ENCODE measurements around the gene FERMT1. TPM values are rescaled to one million over a fixed set of nuclear protein-coding genes. Genes with fewer than 3 reads are reported as not detected.
A peak's percentile ranks its signal among the peaks of the same experiment; 100 is the strongest.
"Not testable (repeated sequence)": the region's sequence is repeated elsewhere in the genome, so short reads cannot be mapped to it uniquely, and the experiment has no call there.

FERMT1 gene
- total RNA-seq, 2 donors from 2014 or later, result 1.1 to 1.5 TPM

DNA sequence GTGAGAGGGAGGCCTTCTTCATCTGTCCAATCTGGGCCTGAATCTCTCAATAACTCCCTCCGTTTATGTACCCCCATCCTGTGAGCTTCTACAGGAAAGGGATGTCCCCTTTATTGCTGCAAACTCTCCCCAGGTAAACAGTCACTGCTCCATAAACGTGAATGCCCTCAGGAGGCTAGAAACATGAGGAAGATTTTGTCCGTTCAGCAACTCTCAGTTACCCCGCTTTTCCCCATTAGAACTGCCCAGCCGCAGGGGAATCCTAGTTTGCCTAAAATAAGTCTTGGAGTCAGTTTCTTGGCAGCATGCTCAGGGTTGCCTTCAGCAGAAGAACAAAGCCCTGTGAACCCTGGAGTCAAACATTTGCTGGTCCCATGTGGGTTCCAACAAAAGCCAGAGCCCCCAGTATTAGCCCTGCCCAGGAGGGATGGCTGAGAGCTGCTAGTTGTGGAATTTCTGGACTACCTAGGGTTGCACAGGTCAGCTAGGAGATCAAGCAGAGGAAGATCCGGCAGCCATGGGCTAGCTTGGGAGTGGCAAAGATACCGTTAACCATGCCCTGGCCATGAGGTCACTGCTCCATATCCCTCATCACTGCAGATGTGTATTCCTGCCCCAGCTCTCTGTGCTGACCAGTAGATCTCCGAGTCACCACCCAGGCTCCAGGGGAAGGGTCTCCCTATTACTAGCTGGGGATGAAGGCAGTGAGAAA lies 69.6 kb downstream of the FERMT1 start:
- DNase-seq, result no peak
- ATAC-seq, result peak in 1 of 2 donors; percentile 26
- intact Hi-C loops (cut with DNase I), result no loop called here

DNA sequence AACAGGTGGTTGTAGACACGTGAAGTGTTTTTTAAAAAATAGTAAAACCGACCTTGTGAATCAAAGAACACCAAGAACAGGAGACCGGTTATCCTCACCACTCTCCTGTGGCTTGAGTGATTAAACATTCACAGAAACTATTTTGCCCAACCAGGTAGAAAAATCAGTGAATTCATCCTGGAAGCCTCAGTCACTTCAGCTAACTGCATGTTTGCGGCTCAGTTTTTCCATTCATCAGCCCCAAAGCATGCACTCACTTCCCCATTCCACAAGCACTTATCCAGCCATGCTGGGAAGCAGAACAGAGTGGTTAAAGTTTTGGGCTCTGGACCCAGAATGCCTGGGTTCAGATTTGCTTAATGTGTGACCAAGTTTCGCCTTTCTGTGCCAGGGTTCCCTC lies 71.3 kb downstream of the FERMT1 start:
- no peak for DNase-seq
- intact Hi-C loops (cut with DNase I), result no loop called here
- ATAC-seq, result no peak

DNA sequence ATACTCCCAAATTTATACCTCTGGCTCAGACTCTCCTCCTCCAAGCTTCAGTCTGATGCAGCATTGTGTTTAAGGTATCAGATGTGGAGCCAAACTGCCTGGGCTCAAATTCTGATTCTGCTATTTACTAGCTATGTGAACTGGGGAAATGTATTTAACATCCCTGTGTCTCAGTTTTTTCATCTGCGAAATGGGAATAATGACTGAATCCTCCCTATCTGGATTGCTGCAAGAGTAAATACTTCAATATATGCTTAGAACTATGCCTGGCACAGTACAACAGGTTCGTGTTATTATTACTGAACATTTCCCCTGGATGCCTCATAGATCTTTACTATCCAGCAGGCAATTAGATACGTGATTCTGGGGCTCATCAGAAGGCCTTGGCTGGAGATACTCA lies 74.4 kb downstream of the FERMT1 start:
- intact Hi-C loops (cut with DNase I), result no loop called here
- no peak for ATAC-seq
- no peak for DNase-seq

DNA sequence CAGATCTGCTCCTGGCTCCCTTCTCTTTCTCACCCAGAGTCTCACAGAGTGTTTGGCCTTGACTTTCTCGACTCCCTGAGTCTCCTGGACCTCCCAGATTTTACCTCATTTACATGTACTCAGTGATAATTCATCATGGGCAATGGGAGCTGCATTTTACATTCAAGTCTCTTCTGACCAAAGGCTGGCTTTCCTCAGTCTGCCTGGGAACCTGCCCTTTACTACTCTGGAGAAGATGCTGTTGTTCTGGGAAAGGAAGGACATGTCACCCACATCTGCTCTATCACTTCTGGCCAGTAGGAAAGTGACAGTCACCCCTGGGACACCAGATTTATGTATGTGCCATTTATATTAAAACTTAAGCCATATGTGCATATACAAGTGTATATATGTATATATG lies 76.4 kb downstream of the FERMT1 start:
- DNase-seq, result no peak
- intact Hi-C loops (cut with DNase I), result no loop called here
- ATAC-seq, result no peak

DNA sequence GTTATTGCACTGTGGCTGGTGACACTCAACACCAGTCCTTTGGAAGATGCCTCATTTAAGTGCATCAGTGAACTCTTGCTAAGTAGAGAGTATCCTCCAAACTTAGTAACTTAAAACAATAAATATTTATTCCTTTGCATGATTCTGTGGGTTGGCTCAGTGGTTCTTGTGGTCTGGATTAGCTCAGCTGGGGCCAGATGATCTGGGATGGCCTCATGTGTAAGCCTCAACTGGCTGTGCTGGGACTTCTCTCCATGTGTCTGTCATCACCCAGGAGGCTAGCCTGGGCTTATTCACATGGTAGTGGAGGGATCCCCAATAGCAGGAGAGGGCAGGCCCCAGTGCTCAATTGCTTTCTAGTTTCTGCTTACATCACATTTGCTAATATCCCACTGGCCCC lies 77.3 kb downstream of the FERMT1 start:
- ATAC-seq (no peak), DNase-seq (no peak)
- intact Hi-C loops (cut with DNase I), result no loop called here

DNA sequence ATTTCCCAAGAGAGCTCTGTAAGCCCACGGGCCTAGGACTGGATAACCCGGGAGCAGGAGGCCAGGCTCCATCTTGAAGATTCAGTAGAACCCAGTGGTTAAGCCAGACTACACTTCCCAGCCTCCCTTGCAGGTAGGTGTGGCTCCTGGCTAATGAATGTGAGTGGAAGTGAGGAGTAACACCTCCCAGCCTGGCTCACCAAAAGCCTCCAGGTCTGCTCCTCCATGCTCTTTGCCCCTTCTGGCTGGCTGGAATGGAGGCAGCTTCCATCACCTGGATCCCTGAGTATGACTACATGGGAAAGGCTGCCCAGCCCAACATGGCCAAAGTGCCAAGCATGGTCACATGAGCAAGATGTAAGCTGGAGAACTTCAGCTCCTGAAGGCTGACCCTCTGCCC lies 78.7 kb downstream of the FERMT1 start:
- intact Hi-C loops (cut with DNase I), result no loop called here
- ATAC-seq, result peak in 1 of 2 donors; percentile 11
- no peak for DNase-seq

DNA sequence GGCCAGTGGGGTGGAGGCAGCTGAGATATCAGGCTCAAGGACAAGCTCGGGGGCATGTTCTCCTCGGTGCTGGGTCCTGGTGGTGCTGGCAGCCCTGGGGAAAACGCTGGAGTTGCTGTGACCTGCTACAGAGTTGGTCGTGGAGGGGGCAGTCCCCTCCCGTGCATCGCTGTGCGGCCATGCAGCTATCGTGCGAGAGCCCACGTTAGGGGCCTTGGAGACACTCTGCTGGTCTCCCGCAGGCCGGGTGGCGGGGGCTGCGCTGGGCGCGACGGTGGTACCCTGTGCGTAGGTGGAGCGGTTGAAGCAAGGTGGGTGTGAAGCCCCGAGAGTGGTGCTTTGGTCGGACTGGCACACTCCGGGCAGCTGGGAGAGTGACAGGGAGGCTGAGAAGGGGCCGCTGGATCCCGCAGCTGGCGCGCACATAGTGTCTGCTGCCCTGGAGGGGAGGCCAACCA lies 81.0 kb downstream of the FERMT1 start:
- DNase-seq, result no peak
- peak in 1 of 2 donors; percentile 8 for ATAC-seq
- intact Hi-C loops (cut with DNase I), result no loop called here

DNA sequence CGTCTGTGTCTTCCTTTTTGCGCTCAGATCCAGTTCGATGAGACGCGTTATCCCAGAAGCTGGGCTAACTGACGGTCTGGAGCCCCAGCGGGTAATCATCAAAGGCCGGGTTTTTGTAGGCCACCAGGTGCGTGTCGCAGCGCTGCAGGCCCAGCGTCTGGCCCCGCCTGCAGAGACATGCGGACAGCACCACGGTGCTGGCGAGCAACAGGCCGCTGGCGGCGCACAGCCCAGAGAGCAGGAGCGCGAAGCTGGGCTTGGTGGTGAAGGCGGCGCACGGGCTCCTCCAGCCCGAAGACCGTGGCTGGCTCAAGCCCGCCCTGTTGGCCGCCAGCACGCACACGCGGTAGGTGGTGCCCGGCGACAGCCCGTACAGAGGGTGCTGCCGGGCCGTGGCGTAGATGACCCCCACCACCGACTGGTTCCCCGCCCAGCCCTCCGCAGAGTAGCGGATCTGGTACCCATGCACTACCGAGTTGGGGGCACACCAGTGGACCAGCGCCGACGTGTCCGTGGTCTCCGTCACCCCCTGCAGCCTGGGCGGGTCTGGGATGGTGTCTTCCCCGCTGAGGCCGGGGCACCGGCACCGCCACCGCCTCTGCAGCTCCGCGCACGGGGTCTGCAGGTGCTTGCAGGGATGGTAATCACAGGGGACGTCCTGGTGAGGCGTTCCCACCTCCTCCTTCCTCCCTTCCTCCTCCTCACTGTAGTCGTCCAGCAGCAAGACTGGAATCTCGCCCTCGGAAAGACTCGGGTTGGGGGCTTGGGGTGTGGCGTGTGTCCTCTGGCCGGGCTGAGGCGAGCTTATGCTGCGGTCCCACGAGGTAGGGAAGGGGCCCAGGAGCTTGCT lies 81.6 kb downstream of the FERMT1 start:
- intact Hi-C loops (cut with DNase I), result no loop called here
- peak in 1 of 2 donors; percentile 35 for ATAC-seq
- DNase-seq, result no peak

DNA sequence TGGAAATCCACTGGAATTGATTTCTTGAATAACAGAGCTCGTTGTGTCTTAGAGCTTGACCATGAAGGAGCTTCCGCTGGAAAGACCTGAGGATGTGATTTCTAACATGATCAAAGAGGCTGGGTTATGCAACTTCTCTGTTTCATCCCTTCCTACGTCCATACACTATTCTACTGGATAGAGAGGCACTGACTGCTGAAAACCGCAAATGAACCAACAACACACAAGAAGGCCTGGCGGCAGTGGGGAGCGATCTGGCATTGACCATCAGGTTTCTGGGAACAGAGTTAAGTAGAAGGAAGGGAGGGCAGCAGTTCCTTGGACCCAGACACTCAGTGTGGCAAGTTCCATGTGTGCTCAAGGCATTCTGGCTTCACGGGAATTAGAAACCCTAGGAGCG lies 82.3 kb downstream of the FERMT1 start:
- DNase-seq, result no peak
- ATAC-seq, result peak in 1 of 2 donors; percentile 44
- intact Hi-C loops (cut with DNase I), result no loop called here

DNA sequence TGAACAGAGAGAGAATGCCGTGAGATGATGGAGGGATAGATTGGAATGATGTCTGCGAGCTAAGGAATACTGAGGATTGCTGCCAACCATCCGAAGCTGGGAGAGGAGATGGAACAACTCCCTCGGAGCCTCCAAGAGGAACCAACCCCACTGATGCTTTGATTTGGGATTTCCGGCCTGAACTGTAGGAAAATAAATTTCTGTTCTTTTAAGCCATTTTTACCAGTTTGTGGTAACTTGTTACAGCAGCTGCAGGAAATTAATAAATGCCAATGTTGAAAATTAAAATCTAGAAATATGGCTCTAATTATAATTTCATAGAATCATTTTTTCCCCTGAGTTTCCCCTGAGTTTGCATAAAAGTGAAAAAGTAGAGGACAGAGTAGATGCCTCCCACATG lies 83.1 kb downstream of the FERMT1 start:
- intact Hi-C loops (cut with DNase I), result no loop called here
- DNase-seq (no peak), ATAC-seq (no peak)

DNA sequence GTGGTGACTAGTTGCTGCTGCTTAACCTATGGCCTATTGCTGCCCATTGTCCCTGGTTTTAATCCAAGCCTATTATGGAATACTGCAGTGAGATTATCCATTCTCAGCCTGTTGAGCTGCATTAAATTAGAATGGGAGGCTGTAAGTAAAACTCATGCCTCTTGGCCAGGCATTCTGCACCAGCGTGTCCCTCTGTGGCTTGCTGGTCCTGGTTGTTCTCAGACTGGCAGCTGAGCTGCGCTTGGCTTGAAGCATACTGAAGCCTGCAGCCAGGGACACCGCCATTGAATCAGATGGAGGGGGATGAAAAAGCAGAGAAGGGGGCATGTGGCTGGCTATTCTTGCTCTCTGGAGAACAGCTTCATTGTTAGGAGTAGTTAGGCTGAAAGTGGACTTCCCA lies 84.6 kb downstream of the FERMT1 start:
- intact Hi-C loops (cut with DNase I), result no loop called here
- DNase-seq (no peak), ATAC-seq (peak in 1 of 2 donors; percentile 43)

DNA sequence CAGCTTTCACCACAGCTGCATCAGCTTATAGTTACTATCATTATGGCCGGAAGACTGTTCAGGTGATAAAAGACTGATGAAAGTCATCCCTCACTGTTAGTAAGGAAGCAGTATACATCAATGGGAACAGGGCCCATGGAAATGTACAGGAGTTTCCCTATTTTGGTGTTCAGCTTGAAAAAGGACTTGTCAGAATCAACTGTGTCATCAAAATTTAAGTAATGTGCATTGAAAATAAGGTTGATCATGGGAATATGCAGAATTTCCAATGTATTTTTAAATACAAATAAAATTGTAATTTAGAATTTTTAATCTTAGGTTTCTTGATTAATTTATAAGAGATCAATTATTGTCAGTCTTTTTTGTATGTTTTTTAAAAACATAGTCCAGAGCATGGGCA lies 85.7 kb downstream of the FERMT1 start:
- intact Hi-C loops (cut with DNase I), result no loop called here
- no peak for DNase-seq

DNA sequence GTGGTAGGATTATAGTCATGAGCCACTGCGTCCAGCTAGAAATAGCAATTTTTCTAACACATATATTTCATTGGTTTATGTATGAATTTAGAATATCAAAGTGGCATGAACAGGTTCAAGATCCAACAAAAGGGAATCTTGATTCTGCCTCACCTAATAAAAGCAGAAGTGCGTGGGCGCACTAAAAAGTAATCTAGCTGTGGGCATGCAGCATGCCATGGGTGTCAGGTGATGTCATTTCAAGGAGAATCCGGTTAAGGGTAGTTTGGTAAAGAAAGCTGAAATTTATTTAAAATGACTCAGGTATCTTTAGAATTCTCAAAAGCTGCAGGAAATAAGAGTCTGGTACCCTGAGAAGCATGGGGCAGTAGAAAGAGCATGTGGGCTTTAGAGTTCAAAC lies 86.6 kb downstream of the FERMT1 start:
- no peak for DNase-seq
- ATAC-seq, result no peak
- intact Hi-C loops (cut with DNase I), result no loop called here

More for the DNA sequence above, 85.7 kb downstream of the FERMT1 start:
- ATAC-seq, result no peak

DNA sequence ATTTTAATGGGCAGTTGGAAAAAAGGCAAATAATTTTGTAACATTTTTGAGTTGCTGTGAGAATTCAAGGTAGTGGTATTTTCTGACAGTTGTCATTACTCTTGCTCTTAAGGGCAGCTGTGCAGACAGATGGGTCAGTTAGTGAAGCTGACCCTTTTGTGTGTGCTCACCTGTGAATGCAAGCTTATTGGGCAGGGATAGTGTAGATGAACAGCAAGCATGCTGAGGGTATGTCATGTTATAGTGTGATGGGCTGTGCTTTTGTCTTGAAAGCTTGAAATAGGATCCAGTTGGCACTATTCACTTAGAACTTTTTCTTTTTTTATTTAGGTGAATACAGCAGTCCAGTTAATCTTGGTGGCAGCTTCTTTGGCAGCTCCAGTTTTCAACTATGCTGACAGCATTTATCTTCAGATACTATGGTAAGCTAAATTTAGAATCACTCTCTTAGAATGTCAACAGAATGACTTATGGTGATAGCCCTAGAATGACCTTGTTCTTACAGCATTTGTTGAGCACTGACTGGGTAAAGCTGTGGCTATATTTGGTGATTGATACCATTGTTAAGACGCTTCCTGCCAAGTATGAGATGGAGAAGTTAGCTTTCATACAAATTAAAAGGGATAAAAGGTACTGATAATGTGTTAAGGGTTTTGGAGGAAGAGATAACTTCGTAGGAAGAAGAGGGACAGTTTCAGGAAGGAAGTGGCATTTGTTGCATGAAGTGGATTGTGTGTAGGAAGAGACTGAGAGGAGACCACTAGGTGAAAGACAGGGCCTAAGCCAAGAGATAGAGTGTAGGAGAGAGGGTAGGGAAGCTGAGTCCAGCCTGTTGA lies 88.5 kb downstream of the FERMT1 start:
- intact Hi-C loops (cut with DNase I), result loop anchor here in 1 of 2 donors (5.0 kb wide), 1 partner anchor 43 kb away; no protein-coding TSS in a partner anchor
- ATAC-seq (peak; percentile 71 to 85), DNase-seq (no peak)

DNA sequence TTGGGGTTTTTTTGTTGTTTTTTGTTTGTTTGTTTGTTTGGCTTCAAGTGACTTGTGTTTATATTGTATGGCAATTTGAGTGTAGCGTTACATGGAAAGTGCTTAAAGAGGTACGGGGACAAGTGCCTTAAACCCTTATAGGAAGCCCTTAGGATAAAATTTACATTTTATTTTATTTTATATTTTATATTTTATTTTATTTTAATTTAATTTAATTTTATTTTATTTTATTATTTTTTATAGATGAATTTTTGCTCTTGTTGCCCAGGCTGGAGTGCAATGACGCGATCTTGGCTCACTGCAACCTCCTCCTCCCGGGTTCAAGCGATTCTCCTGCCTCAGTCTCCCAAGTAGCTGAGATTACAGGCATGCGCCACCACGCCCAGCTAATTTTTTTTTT lies 89.9 kb downstream of the FERMT1 start:
- intact Hi-C loops (cut with DNase I), result loop anchor here in 1 of 2 donors (5.0 kb wide), 1 partner anchor 44 kb away; no protein-coding TSS in a partner anchor
- not testable (repeated sequence) for ATAC-seq, DNase-seq

DNA sequence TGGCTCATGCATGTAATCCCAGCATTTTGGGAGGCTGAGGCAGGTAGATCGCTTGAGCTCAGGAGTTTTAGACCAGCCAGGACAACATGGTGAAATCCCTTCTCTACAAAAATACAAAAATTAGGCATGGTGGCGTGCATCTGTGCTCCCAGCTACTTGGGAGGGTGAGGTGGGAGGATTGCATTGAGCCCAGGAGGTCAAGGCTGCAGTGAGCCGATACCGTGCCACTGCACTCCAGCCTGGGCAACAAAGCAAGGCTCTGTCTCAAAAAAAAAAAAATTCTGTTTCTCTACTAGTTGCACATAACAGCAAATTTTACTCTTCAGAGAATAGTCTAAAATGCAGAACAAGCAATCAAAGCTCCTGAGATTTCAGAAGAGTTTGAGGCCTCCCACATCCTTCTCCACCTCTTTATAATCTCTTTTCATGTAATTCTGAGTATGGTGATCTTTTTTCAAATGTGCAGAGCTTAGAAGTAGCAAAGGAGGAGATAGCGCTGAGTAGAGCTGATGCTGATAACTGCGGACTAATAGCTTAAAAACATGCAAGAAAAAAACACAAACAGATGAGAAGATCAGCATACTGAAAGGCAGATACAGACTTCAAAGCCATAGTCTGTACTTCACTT lies 92.3 kb downstream of the FERMT1 start:
- ATAC-seq (peak in 1 of 2 donors; percentile 45), DNase-seq (no peak)
- intact Hi-C loops (cut with DNase I), result loop anchor here in 1 of 2 donors (5.0 kb wide), 1 partner anchor 47 kb away; no protein-coding TSS in a partner anchor

DNA sequence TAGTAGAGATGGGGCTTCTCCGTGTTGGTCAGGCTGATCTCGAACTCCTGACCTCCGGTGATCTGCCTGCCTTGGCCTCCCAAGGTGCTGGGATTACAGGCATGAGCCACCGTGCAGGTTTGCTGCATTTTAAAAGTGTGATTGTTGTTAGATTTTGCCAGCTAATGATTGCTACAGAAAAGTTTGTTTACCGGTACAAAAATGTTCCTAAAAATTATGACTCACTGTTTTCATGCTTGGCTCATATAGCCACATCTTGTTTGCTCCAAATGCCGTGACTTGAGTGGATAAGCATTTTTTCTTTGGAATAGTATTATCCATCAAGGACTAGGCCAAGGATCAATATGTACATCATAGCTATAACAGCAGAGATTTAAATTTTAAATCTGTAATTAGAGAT lies 93.3 kb downstream of the FERMT1 start:
- ATAC-seq (no peak), DNase-seq (no peak)
- intact Hi-C loops (cut with DNase I), result no loop called here

DNA sequence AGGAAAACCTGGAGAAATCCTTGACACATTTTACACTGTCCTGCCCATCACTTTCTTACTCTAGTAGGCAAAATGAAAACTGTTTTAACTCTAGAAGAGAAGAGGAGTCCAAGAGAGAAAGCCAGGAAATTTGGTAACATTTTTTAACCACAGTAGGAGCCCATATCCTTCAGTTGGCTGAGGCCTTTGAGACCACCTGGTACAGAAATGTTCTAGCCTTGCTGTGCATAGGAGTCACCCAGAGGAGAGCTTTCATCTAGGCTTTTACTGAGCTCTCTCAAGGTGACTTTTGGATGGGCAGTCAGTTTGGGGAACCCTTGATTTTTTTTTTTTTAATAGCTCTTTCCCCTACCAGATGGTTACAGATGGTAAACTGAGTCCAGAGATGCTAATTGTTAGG lies 94.0 kb downstream of the FERMT1 start:
- ATAC-seq (no peak), DNase-seq (no peak)
- intact Hi-C loops (cut with DNase I), result no loop called here

DNA sequence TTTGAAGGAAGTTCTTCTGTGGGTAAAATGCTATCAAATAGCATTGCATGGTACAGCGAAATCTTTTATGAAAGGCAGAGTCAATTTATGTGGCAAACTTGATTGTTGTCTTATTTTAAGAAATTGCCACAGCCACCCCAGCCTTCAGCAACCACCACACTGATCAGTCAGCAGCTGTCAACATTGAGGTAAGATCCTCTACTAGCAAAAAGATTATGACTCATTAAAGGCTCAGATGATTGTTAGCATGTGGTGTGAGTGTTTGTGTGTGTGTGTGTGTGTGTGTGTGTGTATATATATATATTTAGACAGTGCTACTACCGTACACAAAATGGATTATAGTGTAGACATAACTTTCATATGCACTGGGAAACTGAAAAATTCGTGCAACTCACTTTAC lies 96.8 kb downstream of the FERMT1 start:
- DNase-seq, result no peak
- ATAC-seq, result peak in 1 of 2 donors; percentile 54
- intact Hi-C loops (cut with DNase I), result no loop called here

Data from left cardiac atrium (tissue), 4 donors.